NCI-H2081 treated with DMSO at 0.1 percent for 48 hours (cell line): ENCODE measurements around the gene CPSF7.
A peak's percentile ranks its signal among the peaks of the same experiment; 100 is the strongest.
"Not testable (repeated sequence)": the region's sequence is repeated elsewhere in the genome, so short reads cannot be mapped to it uniquely, and the experiment has no call there.

Experiments
- DNase-seq: peaks from one replicate; lab custom pipeline; 2025; lab: John Stamatoyannopoulos, UW

The CPSF7 gene

GRCh38 chr11:61384271-61385242 lies 45.2 kb downstream of the CPSF7 start:
- DNase-seq, result no peak

DNA sequence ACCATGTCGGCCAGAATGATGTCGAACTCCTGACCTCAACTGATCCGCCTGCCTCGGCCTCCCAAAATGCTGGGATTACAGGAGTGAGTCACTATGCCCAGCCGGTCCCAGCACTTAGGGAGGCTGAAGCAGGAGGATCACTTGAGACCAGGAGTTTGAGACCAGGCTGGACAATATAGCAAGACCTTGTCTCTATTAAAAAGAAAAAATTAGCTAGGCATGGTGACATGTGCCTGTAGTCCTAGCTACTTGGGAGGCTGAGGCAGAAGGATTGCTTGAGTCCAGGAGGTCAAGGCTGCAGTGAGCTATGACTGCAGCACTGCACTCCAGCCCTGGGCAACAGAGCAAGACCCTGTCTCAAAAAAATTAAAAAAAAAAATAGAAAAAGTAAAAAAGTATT lies 45.9 kb downstream of the CPSF7 start:
- DNase-seq, result not testable (repeated sequence)

GRCh38 chr11:61380884-61381283 lies 48.9 kb downstream of the CPSF7 start:
- DNase-seq, result no peak

DNA sequence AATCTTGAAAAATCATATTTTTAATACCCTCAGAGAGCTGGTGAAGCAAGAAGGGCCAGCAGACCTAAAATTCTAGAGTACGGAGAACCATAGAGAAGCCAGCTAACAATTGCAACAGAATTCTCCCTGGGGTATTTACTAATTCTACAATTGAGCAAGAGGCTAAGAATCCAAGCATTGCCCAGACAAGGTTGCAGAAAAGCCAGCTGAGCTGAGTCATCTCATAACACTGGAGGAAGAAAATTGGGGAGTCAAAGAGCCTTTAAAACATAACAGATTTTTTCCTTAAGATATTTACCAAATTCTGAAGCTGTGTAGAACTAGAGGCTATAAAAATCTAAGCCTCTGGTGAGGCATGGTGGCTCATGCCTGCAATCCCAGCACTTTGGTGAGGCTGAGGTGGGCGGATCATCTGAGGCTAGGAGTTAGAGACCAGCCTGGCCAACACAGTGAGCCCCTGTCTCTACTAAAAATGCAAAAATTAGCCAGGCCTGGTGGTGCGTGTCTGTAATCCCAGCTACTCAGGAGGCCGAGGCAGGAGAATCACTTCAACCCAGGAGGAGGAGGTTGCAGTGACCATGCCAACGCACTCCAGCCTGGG lies 51.0 kb downstream of the CPSF7 start:
- DNase-seq, result no peak

DNA sequence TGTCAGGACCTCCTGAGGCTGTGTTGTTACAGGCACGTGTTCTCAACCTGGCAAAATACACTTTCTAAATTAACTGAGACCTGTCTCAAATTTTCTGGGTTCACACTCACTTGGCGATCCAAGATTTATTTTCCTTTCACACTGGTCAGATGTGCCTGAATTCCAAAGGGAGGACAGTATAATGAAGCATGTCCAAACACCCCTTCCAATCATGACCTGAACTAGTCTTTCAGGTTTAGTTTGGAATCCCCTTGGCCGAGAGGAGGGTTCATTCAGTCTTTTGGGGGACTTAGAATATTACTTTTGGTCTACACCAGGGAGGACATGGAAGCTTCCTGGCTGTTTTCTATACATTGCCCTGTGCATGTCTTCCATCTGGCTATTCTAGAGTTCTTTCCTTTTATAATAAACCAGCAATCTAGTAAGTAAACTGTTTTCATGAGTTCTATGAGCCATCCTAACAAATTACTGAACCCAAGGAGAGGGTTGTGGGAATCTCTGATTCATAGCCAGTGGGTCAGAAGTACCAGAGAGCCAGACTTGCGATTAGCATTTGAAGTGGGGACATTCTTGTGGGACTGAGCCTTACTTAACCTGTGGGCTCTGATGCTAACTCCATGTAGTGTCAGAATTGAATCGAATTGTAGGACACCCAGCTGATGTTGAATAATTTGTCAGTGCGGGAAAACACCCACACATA lies 52.2 kb downstream of the CPSF7 start:
- no peak for DNase-seq

GRCh38 chr11:61375761-61376108 lies 54.0 kb downstream of the CPSF7 start:
- DNase-seq, result no peak

GRCh38 chr11:61372659-61373420 lies 56.9 kb downstream of the CPSF7 start:
- no peak for DNase-seq

DNA sequence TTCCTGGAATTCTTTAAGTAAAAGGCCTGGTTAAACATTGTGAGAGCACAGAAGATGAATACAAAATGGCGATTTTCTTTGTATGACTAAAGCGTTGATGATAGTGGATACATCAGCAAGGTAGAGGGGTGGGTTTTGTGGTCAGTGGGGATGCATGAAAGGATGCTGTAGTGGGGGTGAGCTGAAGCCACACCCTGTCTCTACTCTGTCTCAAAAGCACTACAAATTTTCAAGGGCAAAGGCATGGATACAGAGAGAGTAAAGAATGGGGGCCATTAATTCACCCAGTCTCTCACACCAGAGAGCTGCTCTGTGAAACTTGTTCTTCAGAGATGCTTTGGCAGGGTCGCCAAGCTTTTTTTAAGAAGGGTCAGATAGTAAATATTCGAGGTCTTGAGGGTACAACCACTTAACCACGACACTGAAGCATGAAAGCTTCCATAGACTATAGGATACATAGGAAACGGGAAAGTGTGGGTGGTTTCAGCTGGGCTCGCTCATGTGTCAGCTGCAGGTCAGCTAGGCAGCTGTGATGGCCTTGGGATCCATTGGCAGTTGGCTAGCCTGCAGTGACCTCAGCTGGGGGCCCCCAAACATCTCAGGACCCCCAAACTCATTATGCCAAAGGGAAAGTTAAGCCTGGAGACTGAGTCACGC lies 59.3 kb downstream of the CPSF7 start:
- no peak for DNase-seq

GRCh38 chr11:61369372-61370348 lies 60.1 kb downstream of the CPSF7 start:
- DNase-seq, result no peak

GRCh38 chr11:61368646-61369045 lies 61.1 kb downstream of the CPSF7 start:
- DNase-seq, result no peak

DNA sequence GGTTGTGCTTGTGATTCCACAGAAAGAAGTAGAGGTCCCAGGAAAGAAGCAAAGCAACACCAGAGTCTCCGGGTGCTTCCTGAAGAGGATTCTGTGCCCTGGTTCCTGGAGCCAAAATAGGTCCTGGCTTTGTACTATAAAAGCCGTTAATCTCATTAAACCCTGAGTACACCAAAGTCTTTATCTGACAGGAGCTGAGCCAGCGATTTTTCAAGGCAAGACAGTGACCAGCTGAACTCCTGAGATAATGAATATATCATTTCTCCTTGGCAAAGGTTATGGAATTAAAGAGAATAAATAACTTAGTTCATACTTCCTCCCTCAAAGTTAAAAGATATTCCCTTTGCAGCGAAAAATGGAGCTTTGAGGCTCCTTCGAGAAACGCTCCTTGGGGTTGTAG lies 62.4 kb downstream of the CPSF7 start:
- DNase-seq, result no peak

GRCh38 chr11:61364012-61364675 lies 65.6 kb downstream of the CPSF7 start:
- no peak for DNase-seq

GRCh38 chr11:61362542-61362875 lies 67.3 kb downstream of the CPSF7 start:
- DNase-seq, result no peak

GRCh38 chr11:61361741-61362541 lies 67.8 kb downstream of the CPSF7 start, which contains the start of the genes CYB561A3 and TMEM138:
TSS of gene CYB561A3 (minus strand) at chr11:61361882. CDS start at chr11:61356713, 5,169 bp downstream.
TSS of gene TMEM138 (plus strand) at chr11:61362374. CDS start at chr11:61364391, 2,017 bp downstream.
- DNase-seq, result peak; percentile 72

GRCh38 chr11:61361237-61361740 lies 68.5 kb downstream of the CPSF7 start:
- DNase-seq, result no peak

- DNase-seq, result no peak
Measured at GRCh38 chr11:61359516-61359915, 70.3 kb downstream of the CPSF7 start.

DNA sequence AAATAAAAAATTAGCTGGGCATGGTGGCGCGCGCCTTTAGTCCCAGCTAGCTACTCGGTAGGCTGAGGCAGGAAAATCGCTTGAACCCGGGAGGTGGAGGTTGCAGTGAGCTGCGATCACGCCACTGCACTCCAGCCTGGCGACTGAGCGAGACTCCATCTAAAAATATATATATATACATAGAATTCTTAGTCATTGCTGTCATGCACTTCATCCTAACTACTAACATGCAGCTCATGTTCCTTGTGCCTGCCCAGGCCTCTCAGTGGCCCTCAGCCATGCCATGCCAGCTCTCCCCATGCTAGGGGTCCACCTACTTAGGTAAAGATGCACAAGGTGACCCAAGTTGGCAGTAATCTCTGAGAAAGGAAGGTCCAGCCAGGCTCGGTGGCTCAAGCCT lies 71.2 kb downstream of the CPSF7 start:
- DNase-seq, result no peak

- DNase-seq, result no peak
Measured at GRCh38 chr11:61357894-61358239, 71.9 kb downstream of the CPSF7 start.
